ENCODE results near the gene HSPB1. TPM values are rescaled to one million over a fixed set of nuclear protein-coding genes. Genes with fewer than 3 reads are reported as not detected.
A peak's percentile ranks its signal among the peaks of the same experiment; 100 is the strongest.

HSPB1 gene
- total RNA-seq: 1,000 to 10,000 TPM; 1,266 to 2,631 (median 2,034) TPM
- polyA plus RNA-seq: 1,000 to 10,000 TPM; 2,522 to 6,886 TPM
- long read RNA-seq, donor 1, transcript HSPB1-201 (3 exons, 909 nt): major isoform, 447 of 734 reads
- long read RNA-seq, donor 1, transcript HSPB1-203 (2 exons, 1,455 nt): minor isoform, 254 of 734 reads
- long read RNA-seq, donor 1, partial matches to known transcripts: 33 of 734 reads
- long read RNA-seq, donor 1, other reads (novel, unspliced or antisense): 0 of 734 reads
- long read RNA-seq, donor 2, transcript HSPB1-203 (2 exons, 1,455 nt): minor isoform, 704 of 1,629 reads
- long read RNA-seq, donor 2, transcript HSPB1-201 (3 exons, 909 nt): major isoform, 862 of 1,629 reads
- long read RNA-seq, donor 2, partial matches to known transcripts: 1 of 1,629 reads
- long read RNA-seq, donor 2, other reads (novel, unspliced or antisense): 62 of 1,629 reads
- long read RNA-seq, donor 3, transcript HSPB1-203 (2 exons, 1,455 nt): minor isoform, 7 of 160 reads
- long read RNA-seq, donor 3, transcript HSPB1-201 (3 exons, 909 nt): major isoform, 145 of 160 reads
- long read RNA-seq, donor 3, partial matches to known transcripts: 6 of 160 reads
- long read RNA-seq, donor 3, other reads (novel, unspliced or antisense): 2 of 160 reads

GRCh38 chr7:76302347-76303201, at the start of gene HSPB1:
HSPB1 (plus strand) TSS chr7:76302673; CDS start chr7:76302713, 40 bp downstream.
- H3K27ac ChIP-seq: peak within 1 kb of the TSS; percentile 93 to 100 (median 100)
- H3K9me3 ChIP-seq: no peaks in the 10 kb centered on the region
- intact Hi-C loops (cut with DNase I): loop anchor here in 1 of 10 donors (1.0 kb wide), 1 partner anchor 8 kb away; no protein-coding TSS in a partner anchor
- peak within 1 kb of the TSS; percentile 72 to 100 (median 98) for H3K4me3 ChIP-seq
- DNase-seq: peak; percentile 96 to 97
- H3K36me3 ChIP-seq: peaks cover 0 to 14% (median 9%) of the 10 kb centered on the region in 9 donors
- peak; percentile 78 to 89 (median 85) for ATAC-seq
- peaks cover 0 to 7% (median 0%) of the 10 kb centered on the region in 7 donors for H3K27me3 ChIP-seq
- WGBS, 2 donors: 0 to 2% methylated on average over 75 of the region's 75 CpGs
- peaks cover 10 to 48% (median 35%) of the 10 kb centered on the region in 9 donors for H3K4me1 ChIP-seq
- TF ChIP-seq CTCF (IDR thresholded peaks at IDR 0.05): peak in 2 of 9 donors; percentile 14 to 24

- no peak for ATAC-seq
- 82 to 84% methylated on average over 4 of the region's 4 CpGs for WGBS, 2 donors
- DNase-seq: no peak
- no peaks in the 10 kb centered on the region for H3K36me3 ChIP-seq
- H3K27me3 ChIP-seq: peaks cover 0 to 36% (median 22%) of the 10 kb centered on the region in 7 donors
- no peak overlapping the region for H3K27ac ChIP-seq
- no peaks in the 10 kb centered on the region for H3K9me3 ChIP-seq
- intact Hi-C loops (cut with DNase I): no loop called here
- TF ChIP-seq CTCF (IDR thresholded peaks at IDR 0.05): no peak
- peaks cover 0 to 4% (median 3%) of the 10 kb centered on the region in 9 donors for H3K4me1 ChIP-seq
- H3K4me3 ChIP-seq: no peak overlapping the region
These were observed 47.7 kb upstream of the HSPB1 start for GRCh38 chr7:76254781-76255180.

- no peak overlapping the region for H3K4me3 ChIP-seq
- peaks cover 0 to 8% (median 6%) of the 10 kb centered on the region in 9 donors for H3K4me1 ChIP-seq
- no peak for DNase-seq
- H3K27ac ChIP-seq: no peak overlapping the region
- no peak for ATAC-seq
- TF ChIP-seq CTCF (IDR thresholded peaks at IDR 0.05): no peak
- H3K9me3 ChIP-seq: no peaks in the 10 kb centered on the region
- H3K27me3 ChIP-seq: peaks cover 0 to 57% (median 41%) of the 10 kb centered on the region in 7 donors
- intact Hi-C loops (cut with DNase I): no loop called here
- WGBS, 2 donors: 39 to 46% methylated on average over 8 of the region's 8 CpGs
- no peaks in the 10 kb centered on the region for H3K36me3 ChIP-seq
These were observed 44.5 kb upstream of the HSPB1 start for GRCh38 chr7:76257973-76258372.
